ENCODE results near the gene GSK3B. TPM values are rescaled to one million over a fixed set of nuclear protein-coding genes. Genes with fewer than 3 reads are reported as not detected.

GSK3B gene
- 10 to 100 TPM; 26.3 to 44.2 TPM for total RNA-seq

DNA sequence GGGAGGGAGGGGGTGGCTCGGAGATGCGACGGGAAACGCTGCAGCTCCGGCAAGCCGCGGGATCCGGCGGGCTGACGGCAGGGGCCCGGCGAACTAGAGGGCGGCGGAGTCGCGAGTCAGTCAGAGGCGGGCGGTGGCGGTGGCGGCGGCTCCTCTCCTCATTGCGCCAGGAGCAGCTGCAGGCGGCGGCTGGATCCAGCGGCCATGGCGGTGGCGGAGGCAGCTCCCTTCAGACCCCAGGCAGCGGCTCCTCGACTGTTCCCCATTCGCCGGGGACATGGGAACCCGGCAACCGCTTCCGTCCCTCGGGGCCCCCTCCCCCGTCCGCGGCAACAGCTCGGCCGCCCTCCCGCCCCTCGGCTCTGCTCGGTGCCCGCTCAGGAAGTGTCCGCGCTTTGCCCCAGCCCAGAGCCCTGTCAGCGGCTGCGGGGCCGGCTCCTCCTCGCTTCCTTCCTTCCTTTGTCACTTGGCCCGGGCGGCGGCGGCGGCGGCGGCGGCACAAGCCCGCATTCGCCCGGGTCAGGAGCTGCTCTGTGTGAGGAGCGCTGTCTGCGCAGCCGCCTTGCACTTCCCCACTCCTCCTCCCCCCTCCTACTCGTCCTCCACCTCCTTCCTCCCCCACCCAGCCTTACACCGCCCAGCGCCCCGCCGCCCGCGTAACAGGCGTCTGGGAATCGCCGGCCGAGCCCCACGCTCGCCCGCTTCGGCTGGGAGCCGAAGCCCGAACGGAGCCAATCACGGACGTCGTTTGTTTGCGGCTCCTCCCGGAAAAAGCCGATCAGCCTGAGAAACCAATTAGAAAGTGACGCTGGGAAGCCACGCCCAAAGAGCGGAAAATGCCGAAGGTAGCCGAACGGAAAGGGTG, at the start of gene GSK3B:
TSS of gene GSK3B (minus strand) at position 537 of the 865 bp plus-strand sequence. CDS start 1,013 bp downstream, outside the sequence.
- ATAC-seq (peak; percentile 61 to 71), DNase-seq (ENCODE audit: low spot score in 2 of 2) (peak; percentile 76 to 81)
- Mint-ChIP-seq H3K9me3 (no peaks in the 10 kb centered on the region), H3K27ac (peak within 1 kb of the TSS in 1 of 2 donors; percentile 99), H3K36me3 (peaks cover 18% of the 10 kb centered on the region in 2 donors)

DNA sequence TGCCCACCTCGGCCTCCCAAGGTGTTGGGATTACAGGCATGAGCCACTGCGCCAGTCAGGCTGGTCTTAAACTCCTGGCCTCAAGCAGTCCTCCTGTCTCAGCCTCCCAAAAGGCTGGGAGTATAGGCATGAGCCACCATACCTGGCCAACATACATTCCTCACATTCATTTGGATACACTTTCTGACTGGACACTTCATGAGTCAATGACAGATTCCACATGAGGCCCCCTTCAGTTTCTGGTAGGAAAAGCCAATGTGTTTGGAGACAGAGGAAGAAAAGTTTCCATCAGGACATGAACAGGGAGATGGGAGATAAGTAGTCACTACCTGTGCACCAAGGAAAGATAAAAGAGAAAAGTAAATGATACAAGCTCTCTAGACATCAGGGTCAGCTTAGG, 49.4 kb upstream of the GSK3B start:
- ATAC-seq (no peak), DNase-seq (ENCODE audit: low spot score in 2 of 2) (no peak)
- Mint-ChIP-seq H3K9me3 (no peaks in the 10 kb centered on the region), H3K36me3 (no peaks in the 10 kb centered on the region), H3K27ac (no peak overlapping the region)

DNA sequence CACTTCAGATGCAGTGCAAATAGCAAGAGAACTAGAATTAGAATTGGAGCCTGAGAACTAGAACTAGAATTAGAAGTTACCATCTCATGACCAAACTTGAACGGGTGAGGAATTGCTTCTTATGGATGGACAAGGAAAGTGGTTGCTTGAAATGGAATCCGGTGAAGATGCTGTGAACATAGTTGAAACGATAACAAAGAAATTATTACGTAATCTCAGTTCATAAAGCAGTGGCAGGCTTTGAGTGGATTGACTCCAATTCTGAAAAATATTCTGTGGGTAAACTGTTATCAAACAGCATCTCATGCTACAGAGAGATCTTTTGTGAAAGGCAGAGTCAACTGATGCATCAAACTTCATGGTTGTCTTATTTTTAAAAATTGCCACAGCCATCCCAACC, 48.0 kb upstream of the GSK3B start:
- Mint-ChIP-seq H3K9me3 (no peaks in the 10 kb centered on the region), H3K27ac (no peak overlapping the region), H3K36me3 (no peaks in the 10 kb centered on the region)
- ATAC-seq, result no peak
- DNase-seq (ENCODE audit: low spot score in 2 of 2), result no peak

DNA sequence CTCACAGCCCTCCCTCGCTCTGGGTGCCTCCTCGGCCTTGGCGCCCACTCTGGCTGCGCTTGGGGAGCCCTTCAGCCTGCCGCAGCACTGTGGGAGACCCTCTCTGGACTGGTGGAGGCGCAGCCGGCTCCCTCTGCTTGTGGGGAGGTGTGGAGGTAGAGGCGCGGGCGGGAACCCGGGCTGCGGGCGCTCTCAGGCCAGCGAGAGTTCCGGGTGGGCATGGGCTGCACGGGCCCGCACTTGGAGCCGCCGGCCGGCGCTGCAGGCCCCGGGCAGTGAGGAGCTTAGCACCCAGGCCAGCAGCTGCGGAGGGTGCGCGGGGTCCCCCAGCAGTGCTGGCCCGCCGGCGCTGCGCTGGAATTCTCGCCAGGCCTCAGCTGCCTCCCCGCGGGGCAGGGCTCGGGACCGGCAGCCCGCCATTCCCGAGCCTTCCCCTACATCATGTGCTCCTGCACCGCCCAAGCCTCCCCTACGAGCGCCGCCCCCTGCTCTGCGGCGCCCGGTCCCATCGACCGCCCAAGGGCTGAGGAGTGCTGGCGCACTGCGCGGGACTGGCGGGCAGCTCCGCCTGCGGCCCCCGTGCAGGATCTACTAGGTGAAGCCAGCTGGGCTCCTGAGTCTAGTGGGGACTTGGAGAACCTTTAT, 46.0 kb upstream of the GSK3B start:
- no peaks in the 10 kb centered on the region for H3K36me3 Mint-ChIP-seq
- no peaks in the 10 kb centered on the region for H3K9me3 Mint-ChIP-seq
- no peak for DNase-seq (ENCODE audit: low spot score in 2 of 2)
- no peak for ATAC-seq
- no peak overlapping the region for H3K27ac Mint-ChIP-seq

DNA sequence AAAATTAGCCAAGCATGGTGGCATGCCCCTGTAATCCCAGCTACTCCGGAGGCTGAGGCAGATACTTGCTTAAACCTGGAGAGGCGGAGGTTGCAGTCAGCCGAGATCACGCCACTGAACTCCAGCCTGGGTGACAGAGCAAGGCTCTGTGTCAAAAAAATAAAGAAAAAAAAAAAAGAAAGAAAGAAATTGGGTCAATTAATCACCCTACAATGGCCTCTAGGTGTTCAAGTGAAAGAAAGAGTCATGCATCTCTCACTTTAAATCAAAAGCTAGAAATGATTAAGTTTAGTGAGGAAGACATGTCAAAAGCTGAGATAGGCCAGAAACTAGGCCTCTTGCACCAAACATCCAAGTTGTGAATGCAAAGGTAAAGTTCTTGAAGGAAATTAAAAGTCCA, 44.9 kb upstream of the GSK3B start:
- no peaks in the 10 kb centered on the region for H3K9me3 Mint-ChIP-seq
- DNase-seq (ENCODE audit: low spot score in 2 of 2) (no peak), ATAC-seq (peak in 1 of 2 donors; percentile 58)
- H3K36me3 Mint-ChIP-seq, result no peaks in the 10 kb centered on the region
- no peak overlapping the region for H3K27ac Mint-ChIP-seq

DNA sequence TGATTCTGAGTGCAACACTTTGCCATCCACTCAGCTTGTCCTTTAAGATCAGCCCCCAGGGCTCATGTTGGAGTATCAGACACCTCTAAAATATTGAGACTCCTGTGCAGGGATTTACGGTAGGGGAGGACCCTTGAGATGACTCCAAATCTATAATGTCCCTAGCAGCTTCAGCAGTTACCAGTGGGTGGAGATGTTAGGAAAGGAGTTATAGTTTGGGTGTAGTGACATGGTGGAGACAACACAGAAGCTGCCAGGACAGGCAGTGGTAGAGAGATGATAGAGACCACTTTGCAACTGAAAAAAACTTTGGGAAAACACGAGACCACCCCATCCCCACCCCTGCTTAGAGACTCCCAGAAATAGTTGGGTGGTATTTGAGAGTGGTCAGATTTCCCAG, 43.3 kb upstream of the GSK3B start:
- H3K9me3 Mint-ChIP-seq, result no peaks in the 10 kb centered on the region
- no peaks in the 10 kb centered on the region for H3K36me3 Mint-ChIP-seq
- ATAC-seq (no peak), DNase-seq (ENCODE audit: low spot score in 2 of 2) (no peak)
- H3K27ac Mint-ChIP-seq, result no peak overlapping the region

DNA sequence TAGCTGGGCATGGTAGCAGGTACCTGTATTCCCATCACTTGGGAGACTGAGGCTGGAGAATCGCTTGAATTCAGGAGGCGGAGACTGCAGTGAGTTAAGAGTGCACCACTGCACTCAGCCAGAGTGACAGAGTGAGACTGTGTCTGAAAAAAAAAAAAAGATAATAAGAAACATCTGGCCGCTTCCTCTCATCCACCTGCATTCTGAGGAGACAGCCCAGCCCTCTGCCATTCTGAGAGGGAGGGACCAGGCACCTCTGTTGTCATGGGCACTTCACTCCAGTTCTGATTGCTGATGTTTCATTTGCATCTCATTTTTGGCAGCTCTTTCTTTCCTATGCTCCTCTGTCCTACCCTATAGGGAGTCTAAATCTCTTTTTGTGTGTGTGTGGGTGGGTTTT, 36.4 kb upstream of the GSK3B start:
- no peaks in the 10 kb centered on the region for H3K36me3 Mint-ChIP-seq
- no peak overlapping the region for H3K27ac Mint-ChIP-seq
- no peaks in the 10 kb centered on the region for H3K9me3 Mint-ChIP-seq
- ATAC-seq (no peak), DNase-seq (ENCODE audit: low spot score in 2 of 2) (no peak)

DNA sequence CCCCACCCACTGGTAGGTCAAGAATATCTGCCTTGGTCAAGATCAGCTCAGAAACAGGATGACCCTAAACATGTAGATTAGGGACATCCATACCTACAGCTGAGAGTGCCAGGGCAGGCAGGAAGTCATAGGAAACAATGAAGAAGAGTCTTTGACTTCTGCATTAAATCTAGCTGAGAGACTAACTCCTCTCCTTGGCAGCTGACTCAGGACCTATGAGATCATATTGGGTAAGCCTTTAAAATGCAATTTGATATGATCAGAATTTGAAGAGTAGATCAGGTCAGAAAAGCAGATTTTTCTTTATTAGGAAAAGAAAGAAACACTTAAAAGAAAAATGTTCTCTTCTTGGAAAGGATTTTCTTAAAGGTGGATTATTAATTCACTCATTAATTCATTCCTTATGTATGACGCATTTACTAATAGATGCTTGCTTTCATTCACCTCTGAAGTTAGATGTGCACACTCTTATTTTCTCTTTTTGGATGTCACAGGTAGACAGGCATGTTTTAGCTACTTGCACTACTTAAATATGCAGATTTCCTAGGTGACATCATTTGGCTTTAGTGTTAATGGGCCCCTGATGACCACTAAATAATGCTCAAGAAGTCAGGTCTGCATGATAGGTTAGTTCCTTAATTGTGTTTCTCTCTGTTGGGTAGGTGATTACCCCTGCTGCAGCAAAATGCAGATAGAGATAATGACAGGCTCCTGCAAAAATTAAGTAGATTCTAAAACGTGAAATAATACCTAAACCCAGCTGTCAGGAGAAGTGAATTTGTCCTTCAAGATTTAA, 35.7 kb upstream of the GSK3B start:
- Mint-ChIP-seq H3K36me3 (no peaks in the 10 kb centered on the region), H3K9me3 (no peaks in the 10 kb centered on the region)
- ATAC-seq, result peak in 1 of 2 donors; percentile 18

DNA sequence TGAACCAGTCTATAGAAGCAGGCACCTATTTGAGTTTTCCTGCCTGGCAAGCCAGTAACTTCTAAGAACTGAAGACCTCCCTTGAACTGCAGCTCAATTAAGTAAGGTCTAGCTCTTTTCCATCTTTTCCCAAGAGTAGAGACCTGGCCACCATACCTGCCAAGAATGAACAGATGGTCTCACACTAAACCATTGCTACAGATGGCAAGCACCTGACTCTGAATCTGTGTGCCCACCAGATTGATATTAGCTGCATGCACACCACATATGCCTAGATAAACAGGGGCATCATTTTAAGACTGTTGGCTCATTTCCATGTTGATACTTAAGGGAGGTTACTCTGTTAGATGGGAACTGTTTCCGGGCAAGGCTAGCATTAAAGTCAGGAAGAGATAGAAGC, 34.8 kb upstream of the GSK3B start:
- no peak for ATAC-seq
- Mint-ChIP-seq H3K27ac (peak overlapping the region in 1 of 2 donors; percentile 18), H3K36me3 (no peaks in the 10 kb centered on the region), H3K9me3 (no peaks in the 10 kb centered on the region)
- no peak for DNase-seq (ENCODE audit: low spot score in 2 of 2)

More for the DNA sequence above, 35.7 kb upstream of the GSK3B start:
- no peak overlapping the region for H3K27ac Mint-ChIP-seq
- no peak for DNase-seq (ENCODE audit: low spot score in 2 of 2)

DNA sequence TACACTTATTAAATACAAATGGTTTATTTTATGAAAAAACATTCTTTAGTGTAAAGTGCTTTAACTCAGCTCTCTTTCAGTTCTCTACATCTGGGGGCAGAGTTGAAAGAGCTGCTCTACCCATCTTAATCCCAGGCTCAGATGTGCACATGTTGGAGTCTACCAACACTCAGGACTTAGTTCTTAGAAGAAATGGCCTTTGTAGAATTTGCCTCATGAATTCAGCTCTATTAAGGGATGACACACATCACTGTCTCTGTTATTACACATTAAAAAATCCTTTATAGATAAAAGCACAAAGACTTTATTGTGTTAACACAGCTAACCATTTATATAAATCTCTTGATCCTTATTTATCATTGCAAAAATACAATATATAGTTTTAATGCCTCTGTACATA, 31.7 kb upstream of the GSK3B start:
- ATAC-seq, result no peak
- Mint-ChIP-seq H3K27ac (no peak overlapping the region), H3K36me3 (no peaks in the 10 kb centered on the region), H3K9me3 (no peaks in the 10 kb centered on the region)
- no peak for DNase-seq (ENCODE audit: low spot score in 2 of 2)

DNA sequence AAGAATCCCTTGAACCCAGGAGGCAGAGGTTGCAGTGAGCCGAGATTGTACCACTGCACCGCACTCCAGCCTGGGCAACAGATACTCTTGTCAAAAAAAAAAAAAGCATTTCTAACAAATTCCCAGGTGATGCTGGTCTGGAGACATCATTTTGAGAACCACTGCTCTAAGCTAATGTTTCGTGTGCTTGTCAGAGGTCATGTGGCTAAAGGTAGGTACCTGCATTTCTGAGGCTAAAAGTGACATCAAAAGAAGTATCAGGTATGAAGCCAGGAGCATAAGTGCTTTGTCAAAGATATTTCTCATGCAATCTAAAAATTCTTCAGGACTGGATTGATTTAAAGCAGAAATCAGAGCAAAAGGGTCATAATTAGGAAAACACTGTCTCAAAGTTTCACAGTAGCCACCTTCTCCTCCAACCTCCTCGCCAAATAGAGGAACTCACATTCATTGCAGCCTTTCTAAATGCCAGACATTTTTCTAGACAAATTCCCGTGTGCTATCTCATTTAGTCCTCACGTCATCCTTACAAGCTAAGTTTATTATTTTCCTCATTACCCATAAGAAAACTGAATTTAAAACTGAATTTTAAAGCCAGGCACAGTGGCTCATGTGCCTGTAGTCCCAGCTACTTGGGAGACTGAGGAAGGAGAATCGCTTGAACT, 25.7 kb upstream of the GSK3B start:
- DNase-seq (ENCODE audit: low spot score in 2 of 2) (no peak), ATAC-seq (no peak)
- Mint-ChIP-seq H3K9me3 (peaks cover 7% of the 10 kb centered on the region in 2 donors), H3K27ac (no peak overlapping the region), H3K36me3 (peaks cover 6 to 12% of the 10 kb centered on the region in 2 donors)

DNA sequence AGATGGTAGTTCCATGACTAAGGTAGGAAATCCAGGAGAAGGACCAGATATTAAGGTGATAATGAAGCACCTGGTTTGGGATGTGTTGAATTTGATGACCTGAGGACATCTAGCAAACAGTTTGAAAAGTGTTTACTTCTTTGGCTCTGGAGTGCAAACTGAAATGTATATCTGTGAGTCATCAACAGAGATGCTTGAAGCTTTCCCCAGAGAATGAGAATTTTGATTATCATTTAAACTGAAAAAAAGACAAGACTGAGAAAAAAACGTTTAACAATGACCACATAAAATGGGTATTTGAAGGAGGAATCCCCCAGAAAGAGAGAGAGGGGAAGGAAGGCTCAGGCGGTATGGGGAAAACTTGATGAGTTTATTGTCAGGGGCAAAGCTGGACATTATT, 20.7 kb upstream of the GSK3B start:
- peaks cover 8 to 9% of the 10 kb centered on the region in 2 donors for H3K9me3 Mint-ChIP-seq
- no peak for DNase-seq (ENCODE audit: low spot score in 2 of 2)

DNA sequence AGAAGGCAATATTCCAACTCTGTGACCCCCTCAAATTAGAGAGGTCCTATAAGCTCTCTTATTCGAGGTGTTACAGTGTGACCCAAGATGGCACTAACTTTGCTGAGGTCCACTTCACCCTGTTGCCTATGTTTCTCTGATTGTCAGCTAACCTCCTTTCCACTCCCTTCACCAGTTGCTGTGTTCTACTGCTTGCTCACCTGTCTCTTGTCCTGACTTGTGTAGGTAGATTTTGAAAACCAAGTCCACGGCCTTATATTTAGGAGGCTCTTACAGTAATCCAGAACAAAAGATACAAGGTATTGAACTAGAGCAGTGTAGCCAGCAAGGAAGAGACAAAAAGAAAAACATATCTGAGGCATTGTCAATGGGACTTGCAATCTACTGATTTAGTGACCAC, 20.1 kb upstream of the GSK3B start:
- DNase-seq (ENCODE audit: low spot score in 2 of 2), result no peak

More for the DNA sequence above, 20.7 kb upstream of the GSK3B start:
- peaks cover 6 to 14% of the 10 kb centered on the region in 2 donors for H3K36me3 Mint-ChIP-seq
- ATAC-seq, result no peak
- H3K27ac Mint-ChIP-seq, result no peak overlapping the region

DNA sequence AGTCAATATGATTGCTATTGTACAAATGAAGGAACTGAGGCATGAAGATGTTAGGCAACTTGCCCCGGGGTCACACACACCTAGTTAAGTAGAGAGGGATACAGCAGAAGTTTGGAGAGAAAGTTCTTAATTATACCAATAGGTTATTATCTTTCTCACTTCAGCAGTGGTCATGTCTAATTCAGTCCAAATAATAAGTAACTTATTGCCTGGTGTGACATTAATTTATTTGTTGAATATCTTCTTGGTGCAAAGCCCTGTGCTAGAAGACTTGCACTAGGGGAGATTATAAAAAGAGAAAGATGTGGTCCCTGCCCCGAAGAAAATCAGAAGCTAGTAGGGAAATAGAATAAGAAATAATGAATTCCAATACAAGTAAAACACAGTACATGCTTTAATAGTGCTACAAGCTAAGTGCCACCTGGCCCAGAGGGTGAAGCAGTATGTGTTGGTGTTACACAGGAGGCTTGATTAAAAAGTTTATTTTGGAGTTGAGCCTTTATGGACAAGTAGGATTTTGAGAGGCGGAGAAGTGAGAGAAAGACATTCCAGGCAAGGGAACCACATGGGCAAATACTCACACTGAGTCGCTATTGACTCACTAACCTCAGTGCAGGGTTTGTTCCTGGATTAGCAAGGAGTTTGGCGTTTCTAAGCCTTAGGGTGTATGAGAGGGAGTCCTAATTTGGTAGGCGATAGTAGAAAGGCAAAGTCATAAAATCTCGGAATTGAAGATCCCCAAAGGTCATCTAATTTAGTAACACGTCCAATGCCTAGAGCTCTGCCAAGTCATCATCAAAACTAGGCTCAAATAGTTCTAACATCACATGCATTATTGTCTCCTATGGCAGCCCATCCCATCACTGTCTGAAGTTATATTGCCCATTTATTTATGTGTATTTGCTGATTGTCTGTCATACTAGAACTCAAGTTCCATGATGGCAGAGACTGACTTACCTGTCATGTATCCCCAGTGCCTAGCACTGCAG, 19.2 kb upstream of the GSK3B start:
- H3K9me3 Mint-ChIP-seq, result peaks cover 8 to 9% of the 10 kb centered on the region in 2 donors
- peaks cover 6 to 14% of the 10 kb centered on the region in 2 donors for H3K36me3 Mint-ChIP-seq
- no peak overlapping the region for H3K27ac Mint-ChIP-seq
- no peak for ATAC-seq
- no peak for DNase-seq (ENCODE audit: low spot score in 2 of 2)

More for the DNA sequence above, 20.1 kb upstream of the GSK3B start:
- Mint-ChIP-seq H3K36me3 (peaks cover 6 to 14% of the 10 kb centered on the region in 2 donors), H3K9me3 (peaks cover 8 to 9% of the 10 kb centered on the region in 2 donors), H3K27ac (no peak overlapping the region)
- no peak for ATAC-seq

DNA sequence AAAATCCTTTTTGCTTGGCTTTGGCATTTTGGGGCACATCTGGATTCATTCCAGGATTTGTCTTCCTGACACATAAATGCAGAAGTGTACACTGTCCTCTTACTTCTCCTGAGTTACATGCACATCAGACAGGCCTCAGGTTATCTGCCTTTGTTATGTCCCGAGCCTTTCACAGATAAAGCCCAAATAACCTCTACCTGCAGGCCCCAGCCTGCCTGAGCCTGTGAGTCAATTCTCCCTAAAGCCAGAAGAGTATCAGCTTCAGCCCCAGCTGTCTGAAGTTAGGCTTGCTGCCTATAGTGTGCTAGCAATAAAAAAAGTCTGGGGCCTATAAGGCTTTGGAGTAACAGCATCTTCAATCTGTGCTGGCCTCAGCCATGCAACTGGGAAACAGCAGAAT, 17.7 kb upstream of the GSK3B start:
- ATAC-seq (no peak), DNase-seq (ENCODE audit: low spot score in 2 of 2) (no peak)
- Mint-ChIP-seq H3K9me3 (peaks cover 4 to 5% of the 10 kb centered on the region in 2 donors), H3K36me3 (peaks cover 2 to 6% of the 10 kb centered on the region in 2 donors), H3K27ac (no peak overlapping the region)

Measured in activated naive CD4-positive, alpha-beta T cell treated with anti-CD3 and anti-CD28 coated beads, Interleukin-2, amount 50 U/mL, for 72 hours (primary cell).